Measurements from ENCODE around the gene SPAG4.
A peak's percentile ranks its signal among the peaks of the same experiment; 100 is the strongest.

DNA sequence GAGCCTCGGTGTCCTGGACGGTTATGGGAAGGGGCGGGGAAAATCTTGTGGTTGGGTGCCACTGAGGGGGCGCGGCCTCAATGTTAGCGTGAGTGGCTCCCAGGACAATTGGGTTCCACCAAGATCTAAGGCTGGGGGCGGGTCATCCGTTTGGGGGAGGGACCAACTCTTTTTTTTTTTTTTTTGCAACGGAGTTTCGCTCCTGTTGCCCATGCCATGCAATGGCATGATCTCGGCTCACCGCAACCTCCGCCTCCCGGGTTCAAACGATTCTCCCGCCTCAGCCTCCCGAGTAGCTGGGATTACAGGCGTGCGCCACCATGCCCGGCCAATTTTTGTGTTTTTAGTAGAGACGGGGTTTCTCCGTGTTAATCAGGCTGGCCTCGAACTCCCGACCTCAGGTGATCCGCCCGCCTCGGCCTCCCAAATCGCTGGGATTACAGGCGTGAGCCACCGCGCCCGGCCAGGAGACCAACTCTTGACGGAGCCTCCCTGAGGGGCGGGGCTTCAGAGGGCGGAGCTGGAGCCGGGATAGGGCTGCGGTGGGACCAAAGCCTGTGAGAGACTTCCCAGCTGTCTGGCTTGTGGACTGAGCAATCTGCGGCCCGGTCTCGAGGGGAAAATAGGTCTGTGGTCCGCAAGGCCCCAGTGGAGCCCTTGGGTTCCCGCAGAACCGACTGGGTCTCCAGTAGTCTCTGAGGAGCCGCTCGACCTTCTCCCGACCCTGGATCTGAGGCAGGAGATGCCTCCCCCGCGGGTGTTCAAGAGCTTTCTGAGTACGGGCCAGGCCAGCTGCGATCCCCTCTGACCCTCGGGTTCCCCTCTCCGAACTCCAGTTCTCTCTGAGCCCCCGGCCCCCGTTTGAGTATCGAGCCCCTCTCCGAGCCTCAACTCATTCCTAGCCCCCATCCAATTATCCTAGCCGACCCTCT lies 1.1 kb downstream of the SPAG4 start:
- TF ChIP-seq ELK4 (IDR thresholded peaks at IDR 0.05; ENCODE audit: borderline replicate concordance, low read depth, low read length): no peak
- TF ChIP-seq ZNF501 (tag by site-specific recombination; IDR thresholded peaks at IDR 0.05): peak; percentile 45; the same call in 1 of the 2 replicates
- no peak for TF ChIP-seq ZNF175 (tag by site-specific recombination; IDR thresholded peaks at IDR 0.05)
- TF ChIP-seq, protein P1, sequence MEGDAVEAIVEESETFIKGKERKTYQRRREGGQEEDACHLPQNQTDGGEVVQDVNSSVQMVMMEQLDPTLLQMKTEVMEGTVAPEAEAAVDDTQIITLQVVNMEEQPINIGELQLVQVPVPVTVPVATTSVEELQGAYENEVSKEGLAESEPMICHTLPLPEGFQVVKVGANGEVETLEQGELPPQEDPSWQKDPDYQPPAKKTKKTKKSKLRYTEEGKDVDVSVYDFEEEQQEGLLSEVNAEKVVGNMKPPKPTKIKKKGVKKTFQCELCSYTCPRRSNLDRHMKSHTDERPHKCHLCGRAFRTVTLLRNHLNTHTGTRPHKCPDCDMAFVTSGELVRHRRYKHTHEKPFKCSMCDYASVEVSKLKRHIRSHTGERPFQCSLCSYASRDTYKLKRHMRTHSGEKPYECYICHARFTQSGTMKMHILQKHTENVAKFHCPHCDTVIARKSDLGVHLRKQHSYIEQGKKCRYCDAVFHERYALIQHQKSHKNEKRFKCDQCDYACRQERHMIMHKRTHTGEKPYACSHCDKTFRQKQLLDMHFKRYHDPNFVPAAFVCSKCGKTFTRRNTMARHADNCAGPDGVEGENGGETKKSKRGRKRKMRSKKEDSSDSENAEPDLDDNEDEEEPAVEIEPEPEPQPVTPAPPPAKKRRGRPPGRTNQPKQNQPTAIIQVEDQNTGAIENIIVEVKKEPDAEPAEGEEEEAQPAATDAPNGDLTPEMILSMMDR (tag by site-specific recombination; IDR thresholded peaks at IDR 0.05): no peak
- TF ChIP-seq ZNF747 (tag by site-specific recombination; IDR thresholded peaks at IDR 0.05): no peak
- peak; percentile 80 for TF ChIP-seq ZNF76 (tag by site-specific recombination; IDR thresholded peaks at IDR 0.05; ENCODE audit: borderline replicate concordance, low read depth)
